Hematopoietic multipotent progenitor cell treated with erythropoietin and hydrocortisone succinate and interleukin-3 and kit ligand, for 6 days (in vitro differentiated cells): Measurements from ENCODE around the gene TCEAL5.
"Not testable (repeated sequence)": the region's sequence is repeated elsewhere in the genome, so short reads cannot be mapped to it uniquely, and the experiment has no call there.

Experiments
- DNase-seq: peaks from one replicate; pipeline ENCODE4 v3.0.0-alpha.2; 2015

Gene TCEAL5, protein sequence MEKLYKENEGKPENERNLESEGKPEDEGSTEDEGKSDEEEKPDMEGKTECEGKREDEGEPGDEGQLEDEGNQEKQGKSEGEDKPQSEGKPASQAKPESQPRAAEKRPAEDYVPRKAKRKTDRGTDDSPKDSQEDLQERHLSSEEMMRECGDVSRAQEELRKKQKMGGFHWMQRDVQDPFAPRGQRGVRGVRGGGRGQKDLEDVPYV

GRCh38 chrX:103276581-103277002 lies at the start of gene TCEAL5:
Gene TCEAL5 (minus strand): TSS chrX:103276750. CDS start chrX:103274563, 2,187 bp downstream.
- DNase-seq = no peak

DNA sequence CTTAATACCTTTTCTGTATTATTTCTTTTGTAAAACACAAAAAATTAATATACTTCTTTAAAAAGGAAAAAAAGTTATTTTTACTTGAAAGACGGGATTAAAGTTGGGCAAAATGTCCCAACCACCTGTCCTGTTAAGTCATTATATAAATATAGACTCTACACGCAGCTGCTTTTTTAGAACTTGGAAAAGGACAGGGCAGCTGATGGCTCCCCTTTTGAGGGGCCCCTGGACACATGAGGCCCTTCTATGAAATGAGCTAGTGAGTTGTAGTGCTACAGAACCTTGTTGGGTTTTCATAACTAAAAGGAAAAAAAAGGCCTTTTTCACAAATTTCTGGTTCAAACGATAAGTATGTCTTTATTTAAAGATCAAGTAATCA lies 34.8 kb upstream of the TCEAL5 start:
- no peak for DNase-seq

GRCh38 chrX:103310555-103311398 lies 34.2 kb upstream of the TCEAL5 start, which contains the start of gene BEX2:
Gene BEX2 (minus strand): TSS chrX:103310990. CDS start chrX:103309976, 1,014 bp downstream.
- DNase-seq = peak; percentile 68

GRCh38 chrX:103309860-103310554 lies 33.5 kb upstream of the TCEAL5 start:
- no peak for DNase-seq

DNA sequence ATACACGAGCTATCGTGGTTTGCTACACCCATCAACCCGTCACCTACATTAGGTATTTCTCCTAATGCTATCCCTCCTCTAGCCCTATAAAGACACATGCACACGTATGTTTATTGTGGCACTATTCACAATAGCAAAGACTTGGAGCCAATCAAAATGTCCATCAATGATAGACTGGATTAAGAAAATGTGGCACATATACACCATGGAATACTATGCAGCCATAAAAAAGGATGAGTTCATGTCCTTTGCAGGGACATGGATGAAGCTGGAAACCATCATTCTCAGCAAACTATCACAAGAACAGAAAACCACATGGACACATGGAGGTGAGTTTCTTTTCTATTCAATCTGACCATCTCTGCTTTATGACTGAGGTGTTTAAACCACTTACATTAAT lies 29.1 kb upstream of the TCEAL5 start:
- not testable (repeated sequence) for DNase-seq

- DNase-seq = no peak
Measured at GRCh38 chrX:103304705-103305104, 28.2 kb upstream of the TCEAL5 start.

DNA sequence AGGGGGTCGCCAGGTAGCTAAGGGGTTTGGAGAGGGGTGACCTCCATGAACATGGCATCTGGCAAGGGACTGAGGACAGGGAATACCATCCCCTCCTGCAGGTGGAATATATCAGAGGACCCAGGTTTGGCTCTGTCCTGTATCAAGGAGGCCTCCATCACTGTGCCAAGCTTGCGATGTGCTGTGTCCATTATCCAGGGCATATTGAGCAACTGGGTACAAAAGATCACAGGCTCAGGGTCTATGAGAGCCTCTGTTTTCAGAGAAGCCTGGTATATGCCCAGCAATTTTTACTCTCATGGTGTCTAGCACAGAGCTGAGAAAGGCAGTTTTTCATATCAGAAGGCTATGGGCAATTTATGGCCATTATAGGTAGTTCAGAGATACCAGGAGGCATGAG lies 16.6 kb upstream of the TCEAL5 start:
- no peak for DNase-seq

GRCh38 chrX:103279624-103280023 lies 3.1 kb upstream of the TCEAL5 start:
- no peak for DNase-seq

DNA sequence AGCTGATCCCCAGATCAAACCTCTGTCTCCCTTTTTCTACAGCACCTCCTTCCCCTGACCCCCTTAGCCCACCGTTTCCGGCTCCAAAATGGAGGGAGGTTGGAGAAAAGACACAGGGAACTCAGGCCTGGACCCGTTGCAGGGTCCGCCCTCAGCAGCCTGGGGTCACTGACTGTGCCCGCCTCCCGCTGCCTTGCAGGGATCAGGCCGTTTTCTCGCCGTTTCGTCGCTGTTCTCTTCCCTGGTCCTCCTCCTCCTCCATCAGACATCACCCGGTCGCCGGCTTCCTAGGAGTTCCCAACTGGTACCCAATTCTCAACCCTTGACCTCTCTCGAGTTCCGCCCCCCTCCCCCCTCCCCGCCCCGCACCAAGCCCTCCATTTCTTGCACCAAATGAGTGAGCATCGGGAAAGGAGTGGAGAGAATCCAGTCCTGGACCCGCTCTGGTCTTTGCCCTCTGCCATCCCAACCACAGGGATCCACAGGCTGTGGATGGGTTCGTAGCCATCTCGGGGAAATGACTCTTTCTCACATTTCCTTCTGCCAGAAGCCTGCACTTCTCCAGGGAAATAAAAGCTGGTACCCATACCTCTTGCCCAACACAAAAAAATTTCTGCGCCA lies 493 bp downstream of the TCEAL5 start:
- DNase-seq = no peak

DNA sequence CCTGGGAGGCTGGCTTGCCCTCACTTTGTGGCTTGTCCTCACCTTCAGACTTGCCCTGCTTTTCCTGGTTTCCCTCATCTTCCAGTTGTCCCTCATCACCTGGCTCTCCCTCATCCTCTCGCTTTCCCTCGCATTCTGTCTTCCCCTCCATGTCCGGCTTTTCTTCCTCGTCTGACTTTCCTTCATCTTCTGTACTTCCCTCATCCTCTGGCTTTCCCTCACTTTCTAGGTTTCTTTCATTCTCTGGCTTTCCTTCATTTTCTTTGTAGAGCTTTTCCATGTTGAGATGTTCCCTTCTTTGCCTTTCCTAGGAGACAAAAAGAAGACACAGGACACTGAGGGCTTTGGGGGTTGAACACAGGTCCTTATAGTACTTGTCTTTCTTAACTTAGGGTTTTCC lies 2.3 kb downstream of the TCEAL5 start:
- DNase-seq = no peak

- no peak for DNase-seq
Measured at GRCh38 chrX:103258275-103258674, 18.3 kb downstream of the TCEAL5 start.

GRCh38 chrX:103256651-103257050 lies 19.9 kb downstream of the TCEAL5 start:
- DNase-seq = no peak

DNA sequence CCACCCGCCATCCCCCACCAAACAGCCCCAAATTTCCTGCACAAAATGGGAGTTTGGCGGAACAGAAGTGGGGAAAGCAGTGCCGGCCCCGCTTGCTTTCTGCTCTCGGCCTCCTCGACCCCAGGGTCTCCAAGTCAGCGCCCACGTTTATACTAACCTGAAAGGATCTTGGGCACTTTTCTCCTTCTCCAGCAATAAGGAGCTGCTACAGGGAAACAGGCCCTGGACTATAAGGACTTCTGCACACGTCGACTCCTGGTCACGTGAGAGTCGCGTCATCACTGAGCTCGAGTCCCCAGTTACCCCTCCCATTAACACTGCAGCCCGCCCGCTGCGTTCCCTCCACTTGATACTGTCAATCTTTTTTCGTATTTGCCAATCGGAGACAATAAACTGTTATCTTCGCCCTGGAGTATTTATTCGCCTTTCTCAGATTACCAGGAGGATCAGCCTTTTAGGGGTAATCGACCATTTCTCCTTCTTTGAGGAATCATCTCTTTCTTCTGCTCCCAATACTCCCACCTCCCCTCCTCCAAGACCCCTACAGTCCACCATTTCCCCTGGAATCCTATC lies 21.5 kb downstream of the TCEAL5 start, which contains the start of gene TCEAL8:
TSS of gene TCEAL8 (minus strand) at position 235 of the 573 bp plus-strand sequence. CDS start 1,176 bp downstream, outside the sequence.
- DNase-seq = peak; percentile 88

GRCh38 chrX:103254171-103254824 lies 22.3 kb downstream of the TCEAL5 start:
- DNase-seq = peak; percentile 53

DNA sequence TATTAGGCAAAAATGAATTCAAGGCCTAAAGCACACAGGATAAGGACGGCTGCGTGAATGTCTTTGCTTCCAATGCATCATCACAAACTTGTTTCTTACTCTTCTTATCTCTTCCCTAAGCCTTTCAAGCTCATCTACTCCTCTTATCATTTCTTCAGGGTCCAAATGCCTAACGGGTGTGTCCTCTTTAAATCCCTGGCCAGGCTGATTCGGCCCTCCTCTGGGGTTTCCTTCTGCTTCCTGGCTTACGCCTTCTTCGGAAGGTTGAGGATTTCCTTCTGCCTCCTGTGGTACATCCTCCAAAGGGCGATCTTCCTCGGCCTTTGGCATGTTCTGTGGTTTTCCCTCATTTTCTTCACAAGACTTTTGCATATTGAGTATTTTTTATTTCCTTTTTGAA lies 22.9 kb downstream of the TCEAL5 start:
- peak; percentile 45 for DNase-seq

- DNase-seq = no peak
Measured at GRCh38 chrX:103250977-103251376, 25.6 kb downstream of the TCEAL5 start.

DNA sequence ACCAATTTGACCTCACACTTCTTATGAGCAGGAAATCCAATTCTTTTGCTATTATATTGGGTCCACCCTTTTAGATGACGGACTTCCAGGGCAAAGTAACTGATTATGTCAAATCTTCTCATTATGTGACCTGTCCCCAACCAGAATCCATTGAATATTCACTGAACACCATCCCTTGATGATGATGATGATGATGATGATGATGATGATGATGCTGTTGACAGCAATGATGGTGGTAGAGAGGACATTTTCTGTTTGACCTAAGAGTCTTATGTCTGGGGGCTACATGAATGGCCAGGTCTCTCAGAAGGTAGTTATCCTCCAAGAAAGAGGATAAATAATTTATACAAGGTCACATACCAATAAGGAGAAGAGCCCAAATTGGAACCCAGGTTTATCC lies 26.7 kb downstream of the TCEAL5 start:
- no peak for DNase-seq

DNA sequence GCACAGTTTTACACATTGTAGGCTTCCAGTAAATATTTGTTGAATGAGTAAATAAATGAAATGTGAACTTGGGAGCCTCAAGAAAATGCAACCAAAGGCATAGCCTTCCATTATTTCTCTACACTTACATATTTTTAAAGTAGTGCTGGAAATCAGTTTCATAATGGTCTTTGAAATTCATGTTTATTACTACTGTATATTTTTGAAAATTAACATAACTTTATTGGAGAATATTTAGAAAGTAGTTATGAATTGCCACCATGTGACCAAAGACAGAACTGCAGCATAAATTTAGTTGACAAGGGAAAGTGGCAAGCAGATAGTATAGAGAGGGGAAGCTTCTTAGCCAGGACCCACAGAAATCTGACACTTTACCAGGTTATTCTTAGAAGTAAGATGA lies 28.0 kb downstream of the TCEAL5 start:
- DNase-seq = peak; percentile 57

DNA sequence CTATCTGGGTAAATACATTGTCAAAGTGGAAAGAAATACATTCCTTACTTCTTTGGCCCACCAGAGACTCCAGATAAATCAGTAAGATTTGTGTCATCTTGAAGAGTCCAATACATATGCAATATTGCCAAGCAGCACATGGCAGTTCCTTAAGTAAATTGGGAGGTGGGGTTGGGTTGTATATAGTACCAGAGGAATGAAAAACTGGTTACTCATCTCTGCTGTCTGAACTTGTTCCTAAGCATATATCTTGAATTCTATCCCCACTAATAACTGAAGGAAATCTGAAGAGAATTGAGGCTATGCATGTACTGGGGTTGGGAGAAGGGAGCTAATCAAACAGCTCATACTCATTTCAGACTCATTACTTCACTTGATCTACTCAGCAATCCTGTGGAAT lies 36.4 kb downstream of the TCEAL5 start:
- no peak for DNase-seq

- no peak for DNase-seq
Measured at GRCh38 chrX:103236296-103236695, 40.3 kb downstream of the TCEAL5 start.

DNA sequence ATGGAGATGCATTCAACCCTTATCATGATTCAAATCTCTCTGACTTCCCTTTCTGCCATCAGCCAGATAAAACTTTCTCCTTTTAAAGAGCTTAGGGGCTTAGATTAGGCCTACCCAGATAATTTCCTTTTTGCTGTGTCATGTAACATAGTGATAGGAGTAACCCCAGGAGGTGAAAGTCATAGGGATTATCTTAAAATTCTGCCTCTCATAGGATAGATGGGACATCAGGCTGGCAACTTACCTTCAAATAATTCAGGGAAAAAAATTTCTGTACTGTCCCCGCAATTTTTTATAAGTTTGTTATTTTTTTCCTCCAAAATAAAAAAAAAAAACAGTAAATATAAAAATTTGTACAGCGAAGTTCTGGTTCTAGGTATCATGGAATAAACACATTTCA lies 40.9 kb downstream of the TCEAL5 start:
- DNase-seq = peak; percentile 22

GRCh38 chrX:103234869-103235268 lies 41.7 kb downstream of the TCEAL5 start:
- no peak for DNase-seq
